DOHH2 (cell line): ENCODE results near the gene KLF4.

Experiments used
- CTCF ChIP-seq: fragments of 200-600 bp; sonication (generic); IDR thresholded peaks from one replicate; pipeline ENCODE4 v1.5.1; 2014; ENCODE audit warnings: antibody characterized with exemption, mild to moderate bottlenecking, low read depth, low read length; ENCODE audit not compliant: poor library complexity, severe bottlenecking
- EZH2phosphoT487 ChIP-seq: fragments of 200-600 bp; sonication (generic); IDR thresholded peaks from 2 replicates; pipeline ENCODE4 v1.6.1; 2017; ENCODE audit warnings: borderline replicate concordance, mild to moderate bottlenecking, antibody characterized with exemption, low read length, moderate library complexity, mixed read lengths

DNA sequence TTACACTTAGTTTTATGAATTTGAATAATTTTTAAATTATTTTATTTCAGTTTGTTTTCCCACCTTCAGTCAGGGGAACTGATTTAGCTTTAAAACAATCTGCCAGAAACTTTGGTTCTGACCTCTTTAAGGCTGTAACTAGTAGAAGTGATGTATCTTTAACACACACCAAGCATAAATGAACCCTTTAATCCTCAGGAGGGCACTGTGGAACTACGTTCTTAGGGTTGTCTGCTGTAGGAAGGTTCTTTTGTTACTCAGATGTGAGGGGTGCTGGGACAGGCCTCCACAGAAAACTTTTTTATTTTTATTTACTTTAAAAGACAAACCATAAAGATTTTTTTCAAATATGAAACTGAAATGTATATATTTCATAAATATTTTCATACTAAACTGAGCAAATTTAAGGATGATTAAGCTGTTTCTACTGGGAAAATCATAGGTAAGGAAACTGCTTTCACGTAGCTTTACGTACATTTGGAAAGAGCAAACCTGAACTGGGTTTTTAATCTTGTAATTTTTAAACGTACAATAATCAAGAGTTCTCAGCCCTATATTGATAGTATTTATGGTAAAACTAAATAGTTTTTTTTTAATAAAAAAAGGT, 5.3 kb downstream of the KLF4 start:
- TF ChIP-seq CTCF (peak; percentile 28), EZH2phosphoT487 (no peak)
